HEK293T (cell line): ENCODE measurements around the gene PTPRO.

ENCODE experiments used
- CTCF ChIA-PET: fragments of 350-600 bp; formaldehyde crosslinking; extraction: SDS; loops from one replicate; lab custom pipeline; 2021; ENCODE audit warnings: antibody characterized with exemption, inconsistent platforms; lab: Yijun Ruan, JAX
- POLR2A ChIA-PET: fragments of 350-600 bp; formaldehyde crosslinking; extraction: SDS; loops from one replicate; lab custom pipeline; 2020; ENCODE audit warnings: antibody characterized with exemption, inconsistent platforms; lab: Yijun Ruan, JAX
- DNase-seq: peaks from one replicate; pipeline ENCODE4 v3.0.0; 2012; ENCODE audit warnings: mixed read lengths; ENCODE audit errors: extremely low spot score
- ARNT ChIP-seq: fragments of 450-650 bp; IDR thresholded peaks from 2 replicates; pipeline ENCODE4 v1.6.1; 2017; ENCODE audit warnings: mild to moderate bottlenecking
- BHLHE40 ChIP-seq: fragments of 450-650 bp; IDR thresholded peaks from 2 replicates; pipeline ENCODE4 v1.6.1; 2016; ENCODE audit warnings: mild to moderate bottlenecking, moderate library complexity, borderline replicate concordance
- CTBP1 ChIP-seq: fragments of 450-650 bp; IDR thresholded peaks from 2 replicates; pipeline ENCODE4 v1.6.1; 2016; ENCODE audit warnings: borderline replicate concordance
- ELF4 ChIP-seq: fragments of 450-650 bp; IDR thresholded peaks from 2 replicates; pipeline ENCODE4 v1.6.1; 2017; ENCODE audit warnings: antibody characterized with exemption
- FOXA1 ChIP-seq: fragments of 450-650 bp; IDR thresholded peaks from 2 replicates; pipeline ENCODE4 v1.6.1; 2016; ENCODE audit warnings: mild to moderate bottlenecking
- FOXK2 ChIP-seq: fragments of 450-650 bp; IDR thresholded peaks from 2 replicates; pipeline ENCODE4 v1.6.1; 2016; ENCODE audit warnings: mild to moderate bottlenecking
- FOXM1 ChIP-seq: fragments of 450-650 bp; IDR thresholded peaks from 2 replicates; pipeline ENCODE4 v1.6.1; 2017; ENCODE audit warnings: mild to moderate bottlenecking, borderline replicate concordance
- HDGF ChIP-seq: fragments of 450-650 bp; IDR thresholded peaks from 2 replicates; pipeline ENCODE4 v1.6.1; 2017; ENCODE audit warnings: antibody characterized with exemption, borderline replicate concordance
- L3MBTL2 ChIP-seq: fragments of 450-650 bp; conservative IDR thresholded peaks from 2 replicates; pipeline ENCODE4 v1.6.1; 2016; ENCODE audit warnings: mild to moderate bottlenecking
- LEF1 ChIP-seq: fragments of 450-650 bp; IDR thresholded peaks from 2 replicates; pipeline ENCODE4 v1.6.1; 2017; ENCODE audit warnings: mild to moderate bottlenecking, borderline replicate concordance
- NFRKB ChIP-seq: fragments of 450-650 bp; IDR thresholded peaks from 2 replicates; pipeline ENCODE4 v1.6.1; 2016; ENCODE audit warnings: mild to moderate bottlenecking, moderate library complexity
- SP1 ChIP-seq: fragments of 450-650 bp; IDR thresholded peaks from 2 replicates; pipeline ENCODE4 v1.6.1; 2017
- SUZ12 ChIP-seq: fragments of 450-650 bp; IDR thresholded peaks from 2 replicates; pipeline ENCODE4 v1.6.1; 2016; ENCODE audit warnings: mild to moderate bottlenecking
- TARDBP ChIP-seq: fragments of 450-650 bp; IDR thresholded peaks from 2 replicates; pipeline ENCODE4 v1.6.1; 2016
- ZNF384 ChIP-seq: fragments of 450-650 bp; IDR thresholded peaks from 2 replicates; pipeline ENCODE4 v1.6.1; 2016
- TF ChIP-seq, protein P1 (sequence below): fragments of 450-650 bp; IDR thresholded peaks from 2 replicates; pipeline ENCODE4 v1.6.1; 2016

Gene PTPRO

DNA sequence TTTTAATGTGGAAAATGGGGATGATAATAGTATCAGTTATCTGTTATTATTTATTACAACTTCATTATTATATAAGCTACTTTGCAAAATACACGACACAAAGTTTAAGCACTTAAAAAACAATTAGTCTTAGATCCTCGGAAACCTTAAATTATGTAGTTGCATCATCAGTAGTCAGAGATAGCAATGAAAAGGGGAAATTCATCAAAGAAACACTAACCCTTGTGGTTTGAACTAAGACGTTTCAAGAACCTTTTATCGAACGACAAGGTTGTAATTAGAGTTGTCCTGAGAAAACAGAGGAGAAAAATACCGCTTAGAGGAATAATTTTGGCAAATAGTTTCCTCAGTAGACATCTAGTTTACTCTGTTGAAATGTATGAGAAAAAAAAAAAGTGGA is 198.5 kb downstream of the PTPRO start:
- ChIA-PET POLR2A (no interaction called here), CTCF (interaction anchor here (0.6 kb wide), 1 partner anchor 618 kb away, joined by 3 read pairs; no protein-coding TSS in a partner anchor)
- DNase-seq: no peak
- TF ChIP-seq TARDBP: no peak
- no peak for TF ChIP-seq FOXK2
- TF ChIP-seq ARNT: no peak
- no peak for TF ChIP-seq BHLHE40
- TF ChIP-seq, protein P1, sequence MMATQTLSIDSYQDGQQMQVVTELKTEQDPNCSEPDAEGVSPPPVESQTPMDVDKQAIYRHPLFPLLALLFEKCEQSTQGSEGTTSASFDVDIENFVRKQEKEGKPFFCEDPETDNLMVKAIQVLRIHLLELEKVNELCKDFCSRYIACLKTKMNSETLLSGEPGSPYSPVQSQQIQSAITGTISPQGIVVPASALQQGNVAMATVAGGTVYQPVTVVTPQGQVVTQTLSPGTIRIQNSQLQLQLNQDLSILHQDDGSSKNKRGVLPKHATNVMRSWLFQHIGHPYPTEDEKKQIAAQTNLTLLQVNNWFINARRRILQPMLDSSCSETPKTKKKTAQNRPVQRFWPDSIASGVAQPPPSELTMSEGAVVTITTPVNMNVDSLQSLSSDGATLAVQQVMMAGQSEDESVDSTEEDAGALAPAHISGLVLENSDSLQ: no peak
- TF ChIP-seq NFRKB: no peak
- no peak for TF ChIP-seq ZNF384
- TF ChIP-seq ELF4: no peak
- no peak for TF ChIP-seq LEF1
- no peak for TF ChIP-seq FOXM1

DNA sequence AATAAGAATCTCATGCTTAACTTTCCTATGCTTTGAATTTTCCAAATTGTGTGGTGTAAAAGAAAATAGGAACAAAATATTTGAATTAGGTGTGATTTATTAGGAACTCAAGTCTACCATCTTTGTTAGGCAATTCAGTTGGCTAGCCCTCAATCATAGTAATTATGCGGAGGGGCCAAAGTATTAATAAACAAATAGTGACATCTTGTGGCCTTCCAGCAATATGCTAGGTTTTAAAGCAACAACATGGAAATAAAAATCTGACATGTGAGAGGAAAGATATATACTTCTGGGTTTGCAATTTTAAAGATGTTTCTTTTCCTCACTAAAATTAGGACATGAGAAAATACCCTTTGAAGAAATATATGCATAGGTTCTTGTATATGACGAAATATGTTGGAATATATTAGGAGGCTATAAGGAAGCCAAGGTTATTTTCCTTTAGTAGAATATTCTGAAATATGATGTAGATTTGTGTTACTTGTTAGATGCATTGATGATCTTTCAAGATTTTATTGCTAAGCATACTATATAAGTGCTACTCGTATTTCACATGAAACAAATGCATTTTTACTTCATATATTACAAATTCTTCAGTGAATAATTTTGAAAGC is 200.4 kb downstream of the PTPRO start:
- DNase-seq: peak; percentile 39
- POLR2A ChIA-PET: no interaction called here
- CTCF ChIA-PET: interaction anchor here (0.7 to 1.1 kb wide), 3 partner anchors 14 to 295 kb away, joined by 3 to 6 read pairs (median 4); no protein-coding TSS in a partner anchor
- TF ChIP-seq, protein P1: peak; percentile 81
- TF ChIP-seq L3MBTL2: no peak

DNA sequence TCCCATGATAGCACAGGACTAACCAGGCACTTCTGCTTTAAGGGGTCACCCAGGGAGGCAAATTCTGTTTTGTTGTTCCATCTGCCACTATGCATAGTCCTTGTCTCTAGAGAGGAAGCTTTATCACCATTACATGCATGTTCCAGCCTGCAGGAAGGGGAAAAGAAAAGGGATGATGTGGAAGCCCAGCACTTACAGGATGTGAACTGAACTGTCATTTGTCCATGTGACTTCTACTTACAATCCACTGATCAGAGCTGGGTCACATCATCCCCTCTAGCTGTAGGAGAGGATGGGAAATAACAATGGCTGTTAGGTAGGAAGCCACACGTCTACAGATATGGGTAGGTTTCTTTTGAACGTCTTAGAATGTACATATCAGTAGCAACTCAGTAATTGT is 203.1 kb downstream of the PTPRO start:
- no peak for DNase-seq
- TF ChIP-seq CTBP1: no peak
- no peak for TF ChIP-seq LEF1
- TF ChIP-seq, protein P1: no peak
- TF ChIP-seq SUZ12: no peak
- no peak for TF ChIP-seq TARDBP
- TF ChIP-seq NFRKB: no peak
- no peak for TF ChIP-seq FOXA1
- no peak for TF ChIP-seq FOXM1
- TF ChIP-seq HDGF: no peak
- TF ChIP-seq ARNT: no peak
- TF ChIP-seq ZNF384: no peak
- no peak for TF ChIP-seq FOXK2
- POLR2A ChIA-PET: no interaction called here
- CTCF ChIA-PET: interaction anchor here (0.6 to 1.0 kb wide), 3 partner anchors 49 to 294 kb away, joined by 4 to 5 read pairs (median 5); no protein-coding TSS in a partner anchor

DNA sequence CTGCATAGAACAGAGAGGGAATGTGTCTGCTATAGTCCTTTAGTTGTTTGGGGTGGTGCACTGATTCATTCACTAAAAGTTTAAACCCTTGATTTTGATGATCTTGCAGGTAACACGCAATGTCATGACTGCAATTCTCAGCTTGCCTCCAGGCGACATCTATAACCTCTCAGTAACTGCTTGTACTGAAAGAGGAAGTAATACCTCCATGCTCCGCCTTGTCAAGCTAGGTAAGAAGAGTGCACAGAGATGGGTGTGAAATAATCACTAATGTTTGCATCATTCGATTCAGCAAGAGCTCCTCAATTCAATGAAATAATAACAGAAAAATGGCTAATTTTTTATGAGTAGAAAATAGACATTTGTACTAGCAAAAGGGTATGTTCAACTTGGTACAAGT is 203.7 kb downstream of the PTPRO start:
- POLR2A ChIA-PET: no interaction called here
- TF ChIP-seq LEF1 (no peak), CTBP1 (no peak)
- TF ChIP-seq, protein P1: no peak
- no peak for DNase-seq
- CTCF ChIA-PET: interaction anchor here (0.9 to 1.0 kb wide), 2 partner anchors 59 to 250 kb away, joined by 3 to 4 read pairs; no protein-coding TSS in a partner anchor

DNA sequence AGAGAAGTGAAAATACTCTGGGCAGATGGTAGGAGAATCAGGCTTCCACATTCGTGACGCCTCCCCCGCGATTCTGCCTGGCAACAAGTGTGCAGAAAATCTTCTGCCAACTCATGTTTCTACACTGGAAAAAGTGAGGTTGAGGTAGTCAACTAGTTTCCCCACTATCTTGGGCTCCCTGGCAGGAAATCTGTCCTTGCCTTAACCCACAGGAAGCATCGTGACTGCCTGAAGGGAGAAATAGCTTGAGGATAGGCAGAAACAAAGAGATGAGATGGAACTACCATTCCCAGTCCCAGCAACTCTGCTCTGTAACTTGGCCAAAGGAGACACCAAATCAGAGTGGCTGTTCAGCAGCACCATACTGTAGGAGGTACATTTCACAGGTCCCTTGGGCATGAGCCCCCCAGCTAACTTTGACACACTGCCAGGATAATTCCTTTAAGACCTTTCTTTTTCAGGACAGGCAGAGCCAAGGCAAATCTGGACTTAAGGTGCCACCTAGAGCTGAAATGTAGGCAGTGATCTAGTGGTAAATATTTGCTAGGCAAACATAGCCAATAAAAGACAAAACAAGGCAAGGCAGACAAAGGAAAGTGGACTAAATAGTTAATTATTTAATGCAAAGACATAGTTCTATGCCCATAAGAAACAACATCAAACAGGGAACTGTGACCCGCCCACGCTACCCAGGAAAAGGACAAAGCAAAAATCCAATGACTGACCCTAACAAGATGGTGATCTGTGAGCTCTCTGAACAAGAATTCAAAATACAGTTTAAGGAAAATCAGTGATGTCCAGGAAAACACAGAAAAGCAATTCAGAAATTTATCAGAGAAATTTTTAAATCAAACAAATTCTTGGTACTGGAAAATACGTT is 205.1 kb downstream of the PTPRO start:
- CTCF ChIA-PET: interaction anchor here (0.7 to 1.3 kb wide), 2 partner anchors 57 to 210 kb away, joined by 3 to 5 read pairs; no protein-coding TSS in a partner anchor
- DNase-seq: no peak
- TF ChIP-seq FOXM1 (no peak), L3MBTL2 (no peak), SUZ12 (no peak), ARNT (no peak), ELF4 (no peak), FOXA1 (no peak), LEF1 (no peak), BHLHE40 (no peak), CTBP1 (no peak), NFRKB (no peak), FOXK2 (no peak), HDGF (no peak), TARDBP (no peak), ZNF384 (no peak), SP1 (no peak)
- TF ChIP-seq, protein P1: no peak
- POLR2A ChIA-PET: interaction anchor here (0.6 kb wide), 1 partner anchor 10 kb away, joined by 3 read pairs; no protein-coding TSS in a partner anchor
